Pons (tissue), 1 donor: Measurements from ENCODE around the gene RASIP1.
"Not testable (repeated sequence)": the region's sequence is repeated elsewhere in the genome, so short reads cannot be mapped to it uniquely, and the experiment has no call there.

Experiments used
- DNase-seq: peaks from one replicate; pipeline ENCODE4 v3.0.0-alpha.2; 2016; ENCODE audit warnings: low spot score

RASIP1 gene, protein sequence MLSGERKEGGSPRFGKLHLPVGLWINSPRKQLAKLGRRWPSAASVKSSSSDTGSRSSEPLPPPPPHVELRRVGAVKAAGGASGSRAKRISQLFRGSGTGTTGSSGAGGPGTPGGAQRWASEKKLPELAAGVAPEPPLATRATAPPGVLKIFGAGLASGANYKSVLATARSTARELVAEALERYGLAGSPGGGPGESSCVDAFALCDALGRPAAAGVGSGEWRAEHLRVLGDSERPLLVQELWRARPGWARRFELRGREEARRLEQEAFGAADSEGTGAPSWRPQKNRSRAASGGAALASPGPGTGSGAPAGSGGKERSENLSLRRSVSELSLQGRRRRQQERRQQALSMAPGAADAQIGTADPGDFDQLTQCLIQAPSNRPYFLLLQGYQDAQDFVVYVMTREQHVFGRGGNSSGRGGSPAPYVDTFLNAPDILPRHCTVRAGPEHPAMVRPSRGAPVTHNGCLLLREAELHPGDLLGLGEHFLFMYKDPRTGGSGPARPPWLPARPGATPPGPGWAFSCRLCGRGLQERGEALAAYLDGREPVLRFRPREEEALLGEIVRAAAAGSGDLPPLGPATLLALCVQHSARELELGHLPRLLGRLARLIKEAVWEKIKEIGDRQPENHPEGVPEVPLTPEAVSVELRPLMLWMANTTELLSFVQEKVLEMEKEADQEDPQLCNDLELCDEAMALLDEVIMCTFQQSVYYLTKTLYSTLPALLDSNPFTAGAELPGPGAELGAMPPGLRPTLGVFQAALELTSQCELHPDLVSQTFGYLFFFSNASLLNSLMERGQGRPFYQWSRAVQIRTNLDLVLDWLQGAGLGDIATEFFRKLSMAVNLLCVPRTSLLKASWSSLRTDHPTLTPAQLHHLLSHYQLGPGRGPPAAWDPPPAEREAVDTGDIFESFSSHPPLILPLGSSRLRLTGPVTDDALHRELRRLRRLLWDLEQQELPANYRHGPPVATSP

DNA sequence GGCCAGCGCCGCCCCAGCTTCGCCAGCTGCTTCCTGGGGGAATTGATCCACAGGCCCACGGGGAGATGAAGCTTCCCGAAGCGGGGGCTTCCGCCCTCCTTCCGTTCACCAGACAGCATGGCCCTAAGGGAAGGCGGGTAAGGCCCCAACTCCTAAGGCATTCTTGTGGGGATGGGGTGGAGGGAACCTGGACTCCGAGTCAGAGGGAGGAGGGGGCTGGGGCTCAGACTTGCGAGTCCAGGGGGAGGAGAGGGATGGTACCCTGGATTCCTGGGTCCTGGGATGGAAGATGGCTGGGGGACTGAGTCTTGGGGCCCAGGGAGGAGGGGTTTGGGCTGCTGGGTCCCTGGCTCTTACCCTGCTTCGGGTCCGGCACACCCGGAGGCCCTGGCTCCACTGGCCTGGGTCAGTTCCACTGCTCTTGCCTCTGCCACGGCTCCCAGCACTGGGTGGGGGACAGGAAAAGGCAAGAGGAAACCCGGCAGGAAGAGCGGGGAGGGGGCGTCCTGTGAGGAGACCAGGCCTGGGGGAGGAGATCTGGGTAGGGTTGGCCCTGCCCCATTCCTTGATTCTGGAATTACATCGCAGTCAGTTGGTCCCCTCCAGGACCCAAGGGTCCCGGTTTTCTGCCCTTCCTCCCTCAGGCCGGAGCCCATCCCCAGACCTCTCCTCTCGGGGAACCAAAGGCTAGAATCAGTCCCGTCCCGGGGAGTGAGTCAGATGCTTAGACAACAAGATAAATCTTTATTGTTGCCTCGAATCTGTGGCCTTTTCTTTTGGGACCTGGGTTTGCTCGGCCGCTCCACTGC, at the start of gene RASIP1:
Gene RASIP1 (minus strand): TSS at position 447 of the 809 bp plus-strand sequence. CDS start 328 bp downstream, at position 119.
- DNase-seq: no peak

DNA sequence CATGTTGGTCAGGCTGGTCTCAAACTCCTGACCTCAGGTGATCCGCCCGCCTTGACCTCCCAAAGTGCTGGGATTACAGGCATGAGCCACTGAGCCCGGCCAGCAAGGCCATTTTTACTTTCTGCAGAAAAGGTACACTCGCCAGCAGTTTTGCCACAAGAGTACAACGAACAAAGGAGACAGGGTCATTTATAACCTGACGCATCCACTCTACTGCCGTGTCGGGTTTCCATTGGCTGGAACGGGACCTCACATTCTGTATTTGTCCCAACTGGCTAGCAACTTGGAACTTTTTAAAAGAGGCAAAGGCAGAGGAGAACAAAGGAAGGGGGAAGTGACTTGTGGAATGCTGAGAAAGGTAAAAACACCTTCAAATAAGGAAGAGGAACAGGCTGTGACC, 46.9 kb upstream of the RASIP1 start:
- DNase-seq: not testable (repeated sequence)

DNA sequence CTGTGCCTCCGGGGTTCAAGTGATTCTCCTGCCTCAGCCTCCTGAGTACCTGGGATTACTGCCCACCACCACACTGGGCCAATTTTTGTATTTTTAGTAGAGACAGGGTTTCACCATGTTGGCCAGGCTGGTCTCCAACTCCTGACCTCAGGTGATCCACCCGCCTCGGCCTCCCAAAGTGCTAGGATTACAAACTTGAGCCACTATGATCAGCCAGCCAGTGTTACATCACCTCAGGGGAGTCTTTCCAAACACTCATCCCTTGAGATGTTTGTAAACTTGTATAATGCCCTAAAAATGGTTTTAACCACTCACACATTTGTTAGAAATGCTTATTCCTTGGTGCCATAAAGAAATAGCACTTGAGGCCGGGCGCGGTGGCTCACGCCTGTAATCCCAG, 46.0 kb upstream of the RASIP1 start:
- DNase-seq: not testable (repeated sequence)

DNA sequence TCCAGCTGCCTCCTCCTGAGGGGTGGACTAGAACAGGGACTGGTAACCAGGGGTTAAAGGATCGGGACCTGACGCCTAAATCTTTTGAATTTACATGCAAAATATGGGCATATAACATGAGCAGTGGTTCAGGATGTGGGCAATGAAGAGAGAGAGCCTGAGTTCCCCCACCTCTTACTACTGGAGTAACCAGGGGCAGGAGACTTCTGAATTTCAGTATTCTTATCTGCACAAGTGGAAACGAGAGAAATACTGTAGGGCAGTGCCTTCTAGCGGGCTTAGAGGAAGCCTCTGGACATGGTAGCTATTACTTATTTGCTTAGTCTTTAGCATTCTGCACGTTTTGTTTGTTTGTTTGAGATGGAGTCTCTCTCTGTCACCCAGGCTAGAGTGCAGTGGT, 44.1 kb upstream of the RASIP1 start:
- DNase-seq: no peak

DNA sequence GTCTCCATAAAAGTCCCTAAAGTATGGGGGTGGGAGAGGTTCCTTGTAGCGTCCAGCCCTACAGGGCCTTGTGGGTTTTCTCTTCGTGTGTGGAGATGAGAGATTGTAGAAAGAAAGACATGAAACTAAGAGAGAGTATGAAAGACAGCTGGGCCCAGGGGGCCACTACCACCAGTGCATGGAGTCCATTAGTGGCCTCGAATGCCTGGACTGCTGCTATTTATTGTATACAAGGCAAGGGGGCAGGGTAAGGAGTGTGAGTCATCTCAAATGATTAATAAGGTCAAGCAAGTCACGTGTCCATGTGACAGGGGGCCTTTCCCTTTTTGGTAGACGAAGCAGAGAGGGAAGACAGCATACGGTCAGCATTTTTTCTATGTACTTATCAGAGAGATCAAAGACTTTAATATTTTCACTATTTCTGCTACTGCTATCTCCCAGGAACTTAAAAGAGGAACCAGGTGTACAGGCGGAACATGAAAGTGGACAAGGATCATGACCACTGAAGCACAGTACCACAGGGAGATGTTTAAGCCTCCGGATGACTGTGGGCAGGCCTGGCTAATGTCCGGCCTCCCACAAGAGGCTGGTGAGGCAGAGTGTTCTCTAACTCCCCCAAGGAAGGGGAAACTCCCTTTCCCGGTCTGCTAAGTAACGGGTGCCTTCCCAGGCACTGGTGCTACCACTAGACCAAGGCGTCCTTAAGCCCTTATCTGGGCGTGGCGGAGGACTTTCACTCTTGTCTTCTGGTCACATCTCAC, 40.4 kb upstream of the RASIP1 start:
- peak; percentile 22 for DNase-seq

DNA sequence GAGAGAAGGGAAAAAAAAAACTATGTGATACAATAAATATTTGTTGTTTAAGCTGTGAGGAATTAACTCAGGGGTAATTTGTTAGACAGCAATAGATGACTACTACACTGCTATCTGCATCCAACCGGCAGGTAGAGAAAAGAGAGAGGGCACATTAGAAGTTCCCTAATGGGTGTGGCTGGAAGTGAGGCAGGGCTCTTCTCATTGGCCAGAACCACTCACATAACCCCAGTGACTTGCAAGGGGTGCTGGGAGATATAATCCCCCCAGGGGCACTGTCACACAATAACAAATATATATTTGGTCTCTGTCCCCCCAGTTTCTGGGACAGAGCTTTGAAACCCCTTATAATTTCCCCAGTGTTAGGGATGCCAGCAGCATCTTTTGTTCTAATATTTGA, 39.2 kb upstream of the RASIP1 start:
- DNase-seq: no peak

DNA sequence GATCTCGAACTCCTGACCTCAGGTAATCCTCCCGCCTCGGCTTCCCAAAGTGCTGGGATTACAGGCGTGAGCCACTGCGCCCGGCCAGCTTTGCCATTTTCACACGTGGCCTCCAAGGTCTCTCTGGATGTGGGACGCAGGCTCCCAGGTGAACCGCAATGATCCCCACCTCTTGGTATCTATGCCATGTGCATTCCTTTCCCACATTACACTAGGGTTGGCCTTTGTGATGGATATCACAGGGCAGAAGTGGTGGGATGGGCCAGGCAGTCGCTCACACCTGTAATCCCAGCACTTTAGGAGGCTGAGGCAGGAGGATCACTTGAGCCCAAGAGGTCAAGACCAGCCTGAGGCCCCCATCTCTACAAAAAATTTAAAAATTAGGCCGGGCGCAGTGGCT, 37.3 kb upstream of the RASIP1 start:
- no peak for DNase-seq

DNA sequence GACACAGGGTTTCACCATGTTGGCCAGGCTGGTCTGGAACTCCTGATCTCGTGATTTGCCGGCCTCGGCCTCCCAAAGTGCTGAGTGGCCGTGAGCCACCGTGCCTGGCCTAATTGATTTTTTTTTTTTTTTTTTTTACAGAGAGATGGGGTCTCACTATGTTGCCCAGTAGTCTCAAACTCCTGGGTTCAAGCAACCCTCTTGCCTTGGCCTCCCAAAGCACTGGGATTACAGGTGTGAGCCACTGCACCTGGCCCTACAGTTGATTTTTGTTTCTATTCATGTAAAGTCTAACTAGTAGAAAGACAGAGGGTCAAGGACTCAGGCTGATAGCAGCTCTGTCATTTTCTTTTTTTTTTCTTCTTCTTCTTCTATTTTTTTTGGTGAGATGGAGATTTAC, 36.7 kb upstream of the RASIP1 start:
- no peak for DNase-seq

DNA sequence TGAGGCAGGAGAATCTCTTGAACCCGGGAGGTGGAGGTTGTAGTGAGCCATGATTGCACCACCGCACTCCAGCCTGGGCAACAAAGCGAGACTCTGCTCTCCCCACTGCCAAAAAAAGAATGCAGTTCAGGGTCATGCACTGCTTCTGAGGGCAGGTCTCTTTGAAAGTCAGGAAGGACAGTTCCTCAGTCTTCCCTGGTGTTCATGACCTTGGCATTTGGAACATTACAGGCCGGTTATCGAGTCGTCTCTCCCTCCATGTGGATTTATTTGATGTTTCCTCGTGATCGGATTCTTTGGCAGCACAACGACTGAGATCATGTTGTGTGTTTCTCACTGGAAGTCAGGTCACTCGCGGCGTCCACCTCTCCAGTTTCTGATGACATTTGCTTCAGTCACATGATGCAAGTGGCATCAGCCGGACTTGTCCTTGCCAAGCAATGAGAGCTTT, 32.1 kb upstream of the RASIP1 start:
- no peak for DNase-seq

DNA sequence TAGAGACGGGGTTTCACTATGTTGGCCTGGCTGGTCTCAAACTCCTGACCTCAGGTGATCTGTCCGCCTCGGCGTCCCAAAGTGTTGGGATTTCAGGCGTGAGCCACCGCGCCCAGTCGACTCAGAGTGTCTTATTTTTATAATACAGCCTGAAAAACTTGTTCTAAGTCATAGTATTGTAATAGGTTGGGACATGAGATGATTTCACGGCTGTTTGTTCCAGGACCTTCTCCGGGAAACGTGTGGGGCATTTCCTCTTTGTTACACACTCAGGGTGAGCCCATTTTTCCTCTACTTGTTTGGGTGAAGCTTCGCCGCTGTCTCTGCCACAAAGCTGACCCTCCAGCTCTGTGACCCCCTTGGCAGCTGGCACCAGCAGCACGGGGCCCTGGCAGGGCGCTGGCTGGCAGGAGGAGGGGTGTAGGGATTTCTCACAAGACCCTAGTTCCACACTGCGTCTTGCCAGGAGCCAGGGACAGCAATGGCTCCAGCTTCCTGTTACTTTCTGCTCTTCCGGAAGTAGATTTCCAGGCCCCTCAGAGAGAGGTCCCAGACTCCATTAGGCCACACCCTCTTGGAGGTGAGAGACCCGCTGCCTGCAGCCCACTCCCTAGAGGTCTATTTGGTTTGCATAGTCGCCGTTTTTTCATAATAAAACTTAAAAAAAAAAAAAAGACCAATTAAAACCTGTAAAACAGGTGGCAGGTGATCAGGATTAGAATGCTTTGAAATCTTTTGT, 30.5 kb upstream of the RASIP1 start:
- DNase-seq: no peak

DNA sequence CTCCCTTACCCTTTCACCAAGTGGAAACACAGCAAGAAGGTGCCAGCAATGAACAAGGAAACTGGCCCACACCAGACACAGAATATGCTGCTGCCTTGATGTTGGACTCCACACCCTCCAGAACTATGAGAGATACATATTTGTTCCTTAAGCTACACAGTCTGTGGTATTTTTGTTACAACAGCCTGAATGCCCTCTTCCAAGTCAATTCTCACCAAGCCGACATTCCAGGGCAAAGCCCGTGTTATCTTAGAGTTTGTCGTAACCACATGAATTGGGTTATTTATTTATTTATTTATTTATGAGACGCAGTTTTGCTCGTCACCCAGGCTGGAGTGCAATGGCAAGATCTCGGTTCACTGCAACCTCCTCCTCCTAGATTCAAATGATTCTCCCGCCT, 29.9 kb upstream of the RASIP1 start:
- DNase-seq: no peak

DNA sequence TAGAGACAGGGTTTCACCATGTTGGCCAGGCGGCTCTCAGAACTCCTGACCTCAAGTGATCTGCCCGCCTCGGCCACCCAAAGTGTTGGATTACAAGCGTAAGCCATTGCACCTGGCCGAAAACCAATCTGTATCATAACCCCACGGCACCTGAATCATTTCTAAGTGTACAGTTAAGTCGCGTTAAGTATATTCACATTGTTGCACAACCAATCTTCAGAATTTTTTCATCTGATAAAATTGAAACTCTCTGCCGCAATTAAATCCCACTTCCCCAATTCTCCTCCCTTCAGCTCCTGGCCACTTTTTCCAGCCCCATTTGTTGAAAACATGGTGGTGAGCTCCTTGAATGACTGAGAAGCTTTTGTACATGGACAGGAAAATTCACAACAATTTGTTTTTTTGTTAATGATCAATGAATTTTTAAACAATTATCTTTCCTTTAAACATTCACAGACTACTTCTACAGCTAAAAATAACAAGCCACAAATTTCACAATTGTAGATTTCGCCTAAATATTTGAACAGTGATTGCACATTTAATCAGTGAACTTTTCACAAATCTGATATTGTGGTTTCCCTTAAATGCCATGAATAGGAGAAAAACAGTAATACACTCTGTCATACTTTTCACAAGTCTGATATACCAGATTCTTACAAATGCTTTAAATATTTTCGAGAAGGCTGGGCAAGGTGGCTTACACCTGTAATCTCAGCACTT, 28.7 kb upstream of the RASIP1 start:
- DNase-seq: no peak

DNA sequence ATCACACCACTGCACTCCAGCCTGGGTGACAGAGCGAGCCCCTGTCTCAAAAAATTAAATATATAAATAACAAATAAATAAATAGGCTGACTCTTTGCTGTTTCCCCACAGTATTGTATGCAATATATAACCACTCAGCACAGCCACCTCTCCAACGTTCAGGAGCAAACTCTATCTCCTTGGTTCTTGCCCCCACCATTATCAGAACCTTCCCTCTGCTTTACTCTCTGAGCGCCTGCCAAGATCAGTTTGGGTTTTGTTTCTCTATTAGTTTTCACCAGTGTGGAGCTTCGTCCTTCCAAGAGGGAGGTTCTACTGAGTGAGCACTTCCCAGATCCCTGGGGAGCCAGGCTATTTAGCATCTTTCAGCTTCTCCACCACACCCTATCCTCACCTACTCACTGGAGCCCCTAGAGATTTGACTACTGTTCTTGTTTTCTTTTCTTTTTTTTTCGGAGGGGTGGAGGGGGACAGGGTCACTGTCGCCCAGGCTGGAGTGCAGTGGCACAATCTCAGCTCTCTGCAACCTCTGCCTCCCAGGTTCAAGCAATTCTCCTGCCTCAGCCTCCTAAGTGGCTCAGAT, 27.9 kb upstream of the RASIP1 start:
- not testable (repeated sequence) for DNase-seq

DNA sequence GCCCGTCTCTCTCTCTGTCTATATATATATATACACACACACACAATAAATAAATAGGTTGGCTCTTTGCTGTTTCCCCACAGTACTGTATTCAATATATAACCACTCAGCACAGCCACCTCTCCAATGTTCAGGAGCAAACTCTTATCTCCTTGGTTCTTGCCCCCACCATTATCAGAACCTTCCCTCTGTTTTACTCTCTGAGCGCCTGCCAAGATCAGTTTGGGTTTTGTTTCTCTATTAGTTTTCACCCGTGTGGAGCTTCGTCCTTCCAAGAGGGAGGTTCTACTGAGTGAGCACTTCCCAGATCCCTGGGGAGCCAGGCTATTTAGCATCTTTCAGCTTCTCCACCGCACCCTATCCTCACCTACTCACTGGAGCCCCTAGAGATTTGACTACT, 25.4 kb upstream of the RASIP1 start:
- not testable (repeated sequence) for DNase-seq

DNA sequence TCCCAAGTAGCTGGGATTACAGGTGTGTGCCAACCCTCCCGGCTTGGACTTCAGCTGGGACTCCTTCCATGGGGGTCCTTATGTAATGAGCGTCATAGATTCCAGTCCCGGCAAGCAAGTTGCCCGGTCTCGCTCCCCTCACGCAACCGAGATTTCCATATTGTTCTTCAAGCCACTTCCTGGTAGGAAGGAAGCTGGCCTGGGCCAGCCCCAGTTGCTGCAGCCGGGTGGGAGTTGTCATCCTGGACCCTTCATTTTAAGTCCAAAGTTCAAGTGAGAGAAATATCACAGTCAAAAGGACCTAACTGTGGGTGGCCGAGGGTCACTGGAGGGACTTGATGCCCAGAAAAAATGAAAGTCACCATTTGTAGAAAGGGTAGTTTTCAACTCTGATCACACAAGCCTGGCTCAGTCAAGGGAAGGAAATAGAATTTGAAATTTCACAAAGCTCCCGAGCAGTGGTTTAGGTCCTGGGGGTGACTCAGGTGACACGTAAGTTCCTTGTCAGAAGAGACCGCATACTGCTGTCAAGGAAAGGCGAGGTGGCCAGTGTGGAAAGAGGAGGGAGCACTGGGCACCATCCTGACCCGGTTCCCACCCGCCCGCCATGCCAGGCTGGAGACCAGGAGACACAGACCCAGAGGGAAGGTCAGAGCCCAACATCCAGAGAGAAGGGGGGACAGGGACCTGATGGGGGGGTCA, 20.2 kb upstream of the RASIP1 start:
- no peak for DNase-seq

DNA sequence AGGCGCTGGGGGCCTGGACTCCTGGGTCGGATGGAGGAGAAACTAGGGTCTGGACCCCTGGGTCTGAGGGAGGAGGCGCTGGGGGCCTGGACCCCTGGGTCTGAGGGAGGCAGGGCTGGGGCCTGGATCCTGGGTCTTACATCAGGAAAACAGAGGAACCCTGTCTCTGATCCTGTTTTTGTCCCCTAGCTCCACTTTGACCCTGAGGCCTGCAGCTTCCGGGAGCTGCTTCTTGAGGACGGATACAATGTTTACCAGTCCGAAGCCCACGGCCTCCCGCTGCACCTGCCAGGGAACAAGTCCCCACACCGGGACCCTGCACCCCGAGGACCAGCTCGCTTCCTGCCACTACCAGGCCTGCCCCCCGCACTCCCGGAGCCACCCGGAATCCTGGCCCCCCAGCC, 17.3 kb upstream of the RASIP1 start:
- DNase-seq: no peak

DNA sequence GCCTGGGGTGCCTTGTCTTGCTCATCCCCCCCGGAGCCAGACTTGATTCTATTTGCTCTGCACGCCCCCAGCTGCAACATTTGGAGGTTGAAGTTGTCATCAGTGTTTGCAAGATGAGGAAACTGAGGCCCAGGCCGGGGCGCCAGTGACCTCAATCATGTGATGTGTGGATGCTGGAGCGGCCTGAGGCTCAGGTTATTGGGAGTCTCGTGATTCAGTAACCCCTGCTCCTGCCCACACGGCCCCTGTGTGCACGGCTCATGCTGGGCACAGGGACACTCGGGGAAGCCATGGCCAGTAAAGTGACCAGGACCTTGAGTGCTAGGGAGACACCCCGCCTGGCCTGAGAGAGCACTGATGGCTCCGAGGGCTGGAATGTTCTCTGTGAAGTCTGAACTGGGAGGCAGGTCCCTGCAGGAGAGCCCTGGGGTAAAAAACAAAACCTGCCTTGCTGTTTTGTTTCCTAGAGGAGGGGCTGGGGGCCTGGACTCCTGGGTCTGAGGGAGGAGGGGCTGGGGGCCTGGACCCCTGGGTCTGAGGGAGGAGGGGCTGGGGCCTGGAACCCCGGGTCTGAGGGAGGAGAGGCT, 16.8 kb upstream of the RASIP1 start:
- no peak for DNase-seq

DNA sequence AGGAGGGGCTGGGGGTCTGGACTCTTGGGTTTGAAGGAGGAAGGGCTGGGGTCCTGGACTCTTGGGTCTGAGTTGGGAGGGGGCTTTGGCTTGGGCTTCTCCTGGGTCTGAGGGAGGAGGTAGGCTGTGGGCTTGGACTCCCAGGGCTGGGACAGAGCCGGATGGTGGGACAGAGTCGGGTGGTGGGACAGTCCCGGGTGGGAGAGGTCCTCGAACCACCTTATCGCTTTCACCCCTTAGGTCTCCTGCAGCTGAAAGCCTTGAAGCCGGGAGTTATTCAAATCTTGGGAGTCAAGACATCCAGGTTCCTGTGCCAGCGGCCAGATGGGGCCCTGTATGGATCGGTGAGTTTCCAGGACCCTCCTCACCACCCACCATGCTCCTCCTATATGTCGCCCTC, 16.3 kb upstream of the RASIP1 start:
- no peak for DNase-seq
